Gastrocnemius medialis (tissue), 4 donors: ENCODE measurements around the gene PIP4K2A. TPM values are rescaled to one million over a fixed set of nuclear protein-coding genes. Genes with fewer than 3 reads are reported as not detected.

Source experiments
- ATAC-seq, 2 donors: fragments of 150-250 bp; one replicate each; pipeline ENCODE4 v1.9.1; 2016
- DNase-seq, 2 donors: peaks; one replicate each; pipeline ENCODE4 v3.0.0-alpha.2; 2019
- H3K27ac ChIP-seq, 4 donors: fragments of 200-600 bp; sonication (generic); 1 replicate in 1 of 4; 2 replicates in 3 of 4; pipeline ENCODE4 v1.5.1; 2016 to 2018; ENCODE audit warnings: mild to moderate bottlenecking in 2 of 4, moderate library complexity in 1 of 4
- H3K27me3 ChIP-seq, 3 donors: fragments of 200-600 bp; sonication (generic) in 2 of 3; 1 replicate in 1 of 3; 2 replicates in 2 of 3; pipeline versions ENCODE4 v1.5.1 to v1.6.0; 2016 to 2019; ENCODE audit warnings: mild to moderate bottlenecking in 1 of 3, moderate library complexity in 1 of 3
- H3K36me3 ChIP-seq, 2 donors: fragments of 200-600 bp; sonication (generic) in 1 of 2; one replicate each; pipeline ENCODE4 v1.5.1; 2017 to 2018
- H3K4me1 ChIP-seq, 2 donors: fragments of 200-600 bp; sonication (generic) in 1 of 2; one replicate each; pipeline ENCODE4 v1.5.1; 2016 to 2017; ENCODE audit warnings: mild to moderate bottlenecking in 2 of 2
- H3K4me3 ChIP-seq, 4 donors: fragments of 200-600 bp; sonication (generic) in 3 of 4; 1 replicate in 1 of 4; 2 replicates in 3 of 4; pipeline ENCODE4 v1.5.1; 2016 to 2019; ENCODE audit warnings: mild to moderate bottlenecking in 2 of 4
- H3K9me3 ChIP-seq, 3 donors: fragments of 200-600 bp; sonication (generic) in 2 of 3; 1 replicate in 1 of 3; 2 replicates in 2 of 3; pipeline ENCODE4 v1.5.1; 2016 to 2019
- CTCF ChIP-seq, 5 experiments: fragments of 450-650 bp in 3 of 5; fragments of 200-600 bp in 2 of 5; sonication (generic) in 2 of 5; IDR thresholded peaks in 4 of 5; conservative IDR thresholded peaks in 1 of 5; 1 replicate in 4 of 5; 2 replicates in 1 of 5; pipeline ENCODE4 v1.5.1; 2016 to 2019; ENCODE audit warnings: antibody characterized with exemption in 5 of 5, mild to moderate bottlenecking in 3 of 5, moderate library complexity in 3 of 5
- POLR2A ChIP-seq, 2 donors: fragments of 450-650 bp; IDR thresholded peaks; one replicate each; pipeline ENCODE4 v1.6.1; 2017; ENCODE audit warnings: antibody characterized with exemption in 2 of 2, mild to moderate bottlenecking in 2 of 2, moderate library complexity in 2 of 2
- in situ Hi-C, 4 donors: fragments of 200-750 bp; cut with MboI; loops; one replicate each; pipeline versions ENCODE4 v1.15.0 to v1.8.0; 2017; ENCODE audit warnings: low sequenced_read_pairs in 4 of 4
- intact Hi-C: fragments of 100-400 bp; cut with DNase I; formaldehyde crosslinking; loops from one replicate; pipeline ENCODE4 v1.15.1; 2023; ENCODE audit warnings: low total_unique reads
- total RNA-seq, 4 donors: library from RNA; depleted of rRNA; stranded (reverse); fragments of >200 nt; gene quantifications; one replicate each; pipeline versions ENCODE4 v1.1.0 to v1.2.3, GENCODE V29; 2016

PIP4K2A gene
- total RNA-seq, 4 donors from 2014 or later, result 3.9 to 7.5 (median 4.7) TPM

- ATAC-seq (peak in 1 of 2 donors; percentile 15), DNase-seq (no peak)
- peak overlapping the region; percentile 75 to 93 (median 80) for H3K4me3 ChIP-seq
- no peaks in the 10 kb centered on the region for H3K9me3 ChIP-seq
- H3K27me3 ChIP-seq, result peaks cover 0 to 15% (median 9%) of the 10 kb centered on the region in 3 donors
- no peaks in the 10 kb centered on the region for H3K36me3 ChIP-seq
- H3K27ac ChIP-seq, result peak overlapping the region; percentile 49 to 68 (median 64)
- intact Hi-C loops, result loop anchor here (10.0 kb wide), 1 partner anchor 388 kb away; the partner anchor contains the start of gene BMI1
- in situ Hi-C loops, result no loop called here
- TF ChIP-seq CTCF (IDR thresholded peaks at IDR 0.05 in 4 of 5, conservative IDR thresholded peaks at IDR 0.05 in 1 of 5) (no peak), POLR2A (IDR thresholded peaks at IDR 0.05) (no peak)
- peaks cover 0 to 16% of the 10 kb centered on the region in 2 donors for H3K4me1 ChIP-seq
Observed at GRCh38 chr10:22712956-22713852, 1.2 kb downstream of the PIP4K2A start.

GRCh38 chr10:22712211-22712955 lies 2.0 kb downstream of the PIP4K2A start:
- Histone ChIP-seq H3K9me3 (no peaks in the 10 kb centered on the region), H3K4me1 (peaks cover 0 to 16% of the 10 kb centered on the region in 2 donors), H3K27ac (peak overlapping the region in 1 of 4 donors; percentile 68), H3K4me3 (peak overlapping the region; percentile 75 to 93 (median 80)), H3K27me3 (peaks cover 0 to 15% (median 9%) of the 10 kb centered on the region in 3 donors), H3K36me3 (no peaks in the 10 kb centered on the region)
- DNase-seq (no peak), ATAC-seq (no peak)
- in situ Hi-C loops, result no loop called here
- TF ChIP-seq POLR2A (IDR thresholded peaks at IDR 0.05) (no peak), CTCF (IDR thresholded peaks at IDR 0.05 in 4 of 5, conservative IDR thresholded peaks at IDR 0.05 in 1 of 5) (no peak)
- intact Hi-C loops, result loop anchor here (10.0 kb wide), 1 partner anchor 388 kb away; the partner anchor contains the start of gene BMI1

- Histone ChIP-seq H3K4me3 (no peak overlapping the region), H3K4me1 (peaks cover 0 to 16% of the 10 kb centered on the region in 2 donors), H3K9me3 (no peaks in the 10 kb centered on the region), H3K27ac (no peak overlapping the region), H3K36me3 (no peaks in the 10 kb centered on the region), H3K27me3 (peaks cover 0 to 15% (median 9%) of the 10 kb centered on the region in 3 donors)
- no peak for TF ChIP-seq POLR2A (IDR thresholded peaks at IDR 0.05)
- TF ChIP-seq CTCF (IDR thresholded peaks at IDR 0.05 in 4 of 5, conservative IDR thresholded peaks at IDR 0.05 in 1 of 5), result no peak
- ATAC-seq (no peak), DNase-seq (no peak)
- in situ Hi-C loops, result no loop called here
- intact Hi-C loops, result loop anchor here (10.0 kb wide), 1 partner anchor 387 kb away; the partner anchor contains the start of gene BMI1
Observed at GRCh38 chr10:22711373-22711772, 3.0 kb downstream of the PIP4K2A start.

GRCh38 chr10:22710139-22710745 lies 4.1 kb downstream of the PIP4K2A start:
- in situ Hi-C loops (no loop called here), intact Hi-C loops (loop anchor here (10.0 kb wide), 1 partner anchor 385 kb away; the partner anchor contains the start of gene BMI1)
- ATAC-seq, result no peak
- no peaks in the 10 kb centered on the region for H3K36me3 ChIP-seq
- H3K9me3 ChIP-seq, result no peaks in the 10 kb centered on the region
- H3K4me3 ChIP-seq, result no peak overlapping the region
- peaks cover 0 to 15% (median 9%) of the 10 kb centered on the region in 3 donors for H3K27me3 ChIP-seq
- no peak overlapping the region for H3K27ac ChIP-seq
- TF ChIP-seq CTCF (IDR thresholded peaks at IDR 0.05 in 4 of 5, conservative IDR thresholded peaks at IDR 0.05 in 1 of 5), result no peak
- no peak for TF ChIP-seq POLR2A (IDR thresholded peaks at IDR 0.05)
- peaks cover 0 to 16% of the 10 kb centered on the region in 2 donors for H3K4me1 ChIP-seq
- DNase-seq, result no peak
